Measurements from ENCODE around the gene TMTC1. TPM values are rescaled to one million over a fixed set of nuclear protein-coding genes. Genes with fewer than 3 reads are reported as not detected.

The TMTC1 gene
- total RNA-seq, 2 donors from 2014 or later: not detected

DNA sequence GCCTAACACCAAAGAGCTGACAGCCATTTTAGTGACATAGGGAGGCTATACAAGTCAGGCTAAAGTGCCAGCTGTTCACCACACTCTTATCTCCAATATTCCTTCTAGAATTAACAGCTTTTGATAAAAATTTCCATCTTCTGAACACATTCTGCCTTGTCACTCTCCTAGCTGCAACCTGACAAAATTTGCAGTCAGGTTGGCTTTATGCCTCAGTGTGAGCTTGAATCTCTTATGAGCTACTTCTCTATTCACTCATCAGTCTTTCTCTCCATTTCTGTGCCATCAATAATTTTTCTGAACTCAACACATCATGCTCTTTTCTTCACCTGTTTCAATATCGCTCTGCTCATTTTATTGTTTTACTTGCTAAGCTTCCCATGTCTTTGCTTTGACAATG is 50.2 kb downstream of the TMTC1 start:
- peaks cover 0 to 7% of the 10 kb centered on the region in 2 donors for H3K9me3 Mint-ChIP-seq
- ATAC-seq (no peak), DNase-seq (ENCODE audit: low spot score in 2 of 2) (no peak)
- no peak overlapping the region for H3K27ac Mint-ChIP-seq
- H3K36me3 Mint-ChIP-seq: no peaks in the 10 kb centered on the region

DNA sequence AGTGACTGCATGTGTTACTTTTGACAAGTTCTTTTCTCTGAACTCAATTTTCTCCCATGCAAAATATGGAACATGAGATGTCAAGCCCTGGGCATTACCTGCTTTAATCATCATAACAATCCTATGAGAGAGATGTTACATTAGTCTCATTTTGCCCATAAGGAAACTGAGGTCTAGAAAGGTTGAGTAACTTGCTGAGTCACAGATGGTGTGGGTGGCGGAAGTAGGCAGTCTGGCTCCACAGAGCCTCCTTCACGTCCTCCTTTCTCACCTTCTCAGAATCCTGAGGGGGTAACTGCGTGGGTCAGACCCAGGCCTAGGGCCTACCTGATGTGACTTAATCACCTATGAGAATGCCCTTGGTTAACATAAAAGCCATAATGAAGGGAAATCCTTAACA is 50.7 kb downstream of the TMTC1 start:
- DNase-seq (ENCODE audit: low spot score in 2 of 2): no peak
- ATAC-seq: peak in 1 of 2 donors; percentile 53
- Mint-ChIP-seq H3K27ac (no peak overlapping the region), H3K9me3 (peaks cover 0 to 7% of the 10 kb centered on the region in 2 donors), H3K36me3 (no peaks in the 10 kb centered on the region)

DNA sequence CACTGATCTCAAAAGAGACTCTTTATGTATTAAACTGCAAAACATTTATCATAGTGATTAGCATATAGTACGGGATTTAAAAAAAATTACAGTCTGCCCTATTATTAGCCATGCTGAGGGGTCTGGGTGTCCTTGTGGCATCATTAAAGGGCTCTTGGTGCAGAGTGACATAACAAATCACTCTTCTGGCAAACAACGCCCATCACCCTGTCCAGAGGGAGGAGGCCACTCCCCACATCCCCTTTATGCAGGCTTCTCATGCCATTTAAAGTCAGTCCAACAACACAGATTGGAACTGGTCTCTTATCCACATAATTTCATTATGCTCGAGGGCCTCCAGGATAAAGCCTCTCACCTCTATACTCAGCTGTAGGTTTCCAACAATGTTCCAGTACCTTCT is 51.1 kb downstream of the TMTC1 start:
- Mint-ChIP-seq H3K27ac (no peak overlapping the region), H3K9me3 (peaks cover 0 to 7% of the 10 kb centered on the region in 2 donors), H3K36me3 (no peaks in the 10 kb centered on the region)
- DNase-seq (ENCODE audit: low spot score in 2 of 2) (no peak), ATAC-seq (no peak)

DNA sequence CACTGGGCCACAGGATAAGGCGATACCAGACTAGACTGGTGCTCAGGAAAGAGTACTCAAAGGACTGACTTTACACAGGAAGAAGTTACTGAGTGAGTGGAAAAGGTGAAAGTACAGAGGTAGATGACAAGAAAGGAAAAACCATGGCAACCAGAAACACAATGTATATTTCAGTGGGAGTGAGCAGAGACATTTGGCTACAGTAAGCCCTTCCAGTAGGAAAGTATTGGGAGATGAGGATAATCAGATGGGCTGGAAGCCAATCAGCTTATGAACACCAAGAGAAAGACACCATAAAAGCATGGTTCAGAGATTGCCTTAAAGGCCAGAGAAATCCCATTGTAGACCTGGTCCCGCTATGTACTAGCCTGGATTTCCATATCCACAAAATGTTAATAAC is 51.6 kb downstream of the TMTC1 start:
- ATAC-seq (no peak), DNase-seq (ENCODE audit: low spot score in 2 of 2) (no peak)
- Mint-ChIP-seq H3K27ac (no peak overlapping the region), H3K9me3 (peaks cover 0 to 7% of the 10 kb centered on the region in 2 donors), H3K36me3 (no peaks in the 10 kb centered on the region)

DNA sequence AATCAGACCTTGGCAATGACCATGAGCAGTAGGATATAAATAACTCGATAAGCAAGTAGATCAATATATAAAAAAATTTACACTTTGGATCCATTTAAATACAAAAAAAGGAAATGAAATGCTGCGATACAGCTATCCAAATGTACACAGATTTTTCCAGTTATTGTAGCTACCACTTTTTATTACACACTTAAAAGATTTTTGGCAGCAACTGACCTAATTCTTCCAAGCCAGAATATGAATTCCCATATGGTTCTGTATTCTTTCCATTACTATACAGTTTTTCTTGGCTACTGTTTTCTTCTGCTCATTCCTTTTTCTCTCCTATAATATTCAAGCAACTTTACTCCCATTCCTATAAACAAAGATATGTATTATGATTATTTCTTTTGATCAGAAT is 52.2 kb downstream of the TMTC1 start:
- Mint-ChIP-seq H3K9me3 (peaks cover 0 to 5% of the 10 kb centered on the region in 2 donors), H3K36me3 (no peaks in the 10 kb centered on the region), H3K27ac (no peak overlapping the region)
- DNase-seq (ENCODE audit: low spot score in 2 of 2) (no peak), ATAC-seq (no peak)

DNA sequence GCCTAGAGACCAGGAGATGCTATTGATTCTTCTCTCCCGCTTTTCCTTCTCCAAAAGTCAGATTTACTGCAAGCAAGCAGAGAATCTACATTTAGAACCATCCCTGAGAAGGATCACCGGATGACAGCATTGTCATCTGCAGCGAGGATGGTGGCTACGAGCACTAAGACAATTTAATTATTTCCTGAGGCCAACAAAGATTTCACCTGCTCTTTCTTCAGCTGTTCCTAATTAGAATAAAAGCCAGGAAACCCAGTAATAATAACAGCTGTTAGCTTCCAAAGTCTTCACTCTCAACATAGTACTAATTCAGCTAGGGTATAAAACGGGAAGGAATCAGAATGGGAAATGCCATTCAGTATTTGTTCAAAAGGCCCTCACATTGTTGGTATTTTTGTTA is 53.3 kb downstream of the TMTC1 start:
- Mint-ChIP-seq H3K9me3 (peaks cover 0 to 4% of the 10 kb centered on the region in 2 donors), H3K27ac (no peak overlapping the region), H3K36me3 (no peaks in the 10 kb centered on the region)

DNA sequence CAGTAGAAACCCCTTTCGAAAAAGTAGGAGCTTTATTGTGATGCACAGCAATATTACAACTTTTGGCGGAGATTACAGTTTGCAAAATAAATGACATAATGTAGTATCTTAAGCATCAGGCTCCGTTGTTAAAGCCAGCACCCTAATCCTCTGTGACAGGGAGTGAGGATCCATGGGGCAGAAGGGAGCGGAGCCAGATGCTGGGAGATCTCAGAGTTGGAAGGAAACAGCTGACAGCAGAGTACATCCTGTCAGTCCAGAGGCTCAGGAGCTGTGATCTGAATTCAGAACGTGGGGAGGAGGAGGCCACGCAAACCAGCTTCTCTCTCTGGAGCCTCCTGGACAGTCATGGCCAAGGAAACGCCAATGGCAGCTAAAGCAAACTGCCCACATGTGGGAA is 55.7 kb downstream of the TMTC1 start:
- H3K27ac Mint-ChIP-seq: no peak overlapping the region
- DNase-seq (ENCODE audit: low spot score in 2 of 2): no peak
- no peak for ATAC-seq
- H3K9me3 Mint-ChIP-seq: peaks cover 0 to 4% of the 10 kb centered on the region in 2 donors
- no peaks in the 10 kb centered on the region for H3K36me3 Mint-ChIP-seq

More for the DNA sequence above, 53.3 kb downstream of the TMTC1 start:
- DNase-seq (ENCODE audit: low spot score in 2 of 2) (no peak), ATAC-seq (no peak)

DNA sequence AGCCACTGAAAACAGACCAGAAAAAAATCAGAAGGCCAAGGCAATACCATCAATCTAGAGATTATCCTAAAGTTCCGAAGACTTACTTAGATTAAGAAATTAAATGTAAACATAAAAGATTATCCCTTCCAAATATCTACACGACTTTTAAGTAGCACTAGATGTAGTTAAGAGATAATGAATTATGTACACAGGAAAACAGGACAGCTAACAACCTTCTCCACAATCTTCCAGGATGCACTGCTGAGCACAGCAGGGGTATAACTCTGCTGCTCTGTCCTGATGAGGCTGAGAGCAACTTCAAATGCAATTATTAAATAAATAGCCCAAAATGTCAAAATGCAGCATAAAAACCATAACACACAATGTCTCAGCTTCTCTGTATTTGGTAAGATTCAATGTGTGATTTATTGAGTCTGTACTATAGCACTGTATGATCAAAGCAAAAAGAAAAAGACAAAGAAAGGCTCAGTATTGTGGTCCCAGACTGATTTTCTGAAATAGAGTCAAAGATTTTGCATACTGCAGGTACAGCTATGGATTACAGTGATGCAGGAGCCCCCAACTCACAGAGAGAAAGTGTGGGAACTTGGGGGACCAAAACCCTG is 56.9 kb downstream of the TMTC1 start:
- ATAC-seq (no peak), DNase-seq (ENCODE audit: low spot score in 2 of 2) (no peak)
- peaks cover 0 to 4% of the 10 kb centered on the region in 2 donors for H3K9me3 Mint-ChIP-seq
- H3K27ac Mint-ChIP-seq: no peak overlapping the region
- H3K36me3 Mint-ChIP-seq: no peaks in the 10 kb centered on the region

DNA sequence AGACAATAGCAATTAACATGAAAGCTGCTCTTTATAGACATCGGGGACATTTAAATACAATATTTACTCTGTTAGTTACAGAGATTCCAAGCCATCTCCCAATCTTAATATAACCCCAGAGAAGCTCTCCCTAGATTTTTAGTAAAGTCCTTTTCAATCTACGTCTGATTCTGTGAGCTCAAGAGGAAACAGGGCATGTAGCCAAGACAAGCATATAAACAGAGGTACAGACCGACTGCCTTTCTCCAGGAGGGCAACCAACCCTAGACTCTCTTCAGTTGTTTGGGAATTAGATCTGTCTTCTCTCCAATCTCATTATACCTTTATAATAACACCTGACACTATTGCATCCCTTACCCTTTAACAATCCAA is 57.4 kb downstream of the TMTC1 start:
- H3K9me3 Mint-ChIP-seq: peaks cover 0 to 4% of the 10 kb centered on the region in 2 donors
- H3K36me3 Mint-ChIP-seq: no peaks in the 10 kb centered on the region
- ATAC-seq: no peak
- DNase-seq (ENCODE audit: low spot score in 2 of 2): no peak
- no peak overlapping the region for H3K27ac Mint-ChIP-seq

DNA sequence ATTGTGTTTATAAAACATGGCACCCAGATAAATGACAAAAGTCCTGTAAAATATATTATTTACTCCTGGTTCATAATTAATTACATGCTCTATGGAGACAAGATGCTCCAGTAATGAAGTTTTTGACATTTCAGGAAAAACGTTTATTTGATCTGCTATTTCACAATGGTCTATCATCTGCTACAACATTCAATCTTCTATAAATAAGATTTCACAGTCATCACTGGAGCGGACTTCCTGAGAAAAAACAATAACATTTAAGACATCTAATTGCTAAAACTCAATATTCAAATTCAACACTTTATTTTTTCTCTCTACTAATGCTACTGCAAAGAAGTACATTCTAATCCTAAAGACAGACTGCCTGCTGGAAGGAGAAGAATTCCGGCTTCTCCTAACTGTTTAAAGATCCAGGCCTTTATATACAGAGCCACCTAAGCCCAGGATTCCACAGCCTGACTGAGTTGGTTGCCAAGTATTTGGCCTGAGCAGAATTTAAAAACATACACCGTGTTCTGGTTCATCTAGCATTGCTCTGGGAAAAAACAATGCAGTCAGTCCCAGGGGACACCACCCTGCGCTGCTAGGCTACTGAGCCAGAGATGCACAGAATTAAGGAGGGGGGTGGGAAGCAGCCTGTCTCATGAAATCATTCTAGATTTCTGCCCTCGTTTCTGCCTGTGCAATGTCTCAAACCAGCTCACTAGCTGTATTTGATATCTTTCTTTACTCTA is 58.0 kb downstream of the TMTC1 start:
- H3K27ac Mint-ChIP-seq: no peak overlapping the region
- ATAC-seq: no peak
- no peaks in the 10 kb centered on the region for H3K36me3 Mint-ChIP-seq
- H3K9me3 Mint-ChIP-seq: peaks cover 0 to 4% of the 10 kb centered on the region in 2 donors
- no peak for DNase-seq (ENCODE audit: low spot score in 2 of 2)

DNA sequence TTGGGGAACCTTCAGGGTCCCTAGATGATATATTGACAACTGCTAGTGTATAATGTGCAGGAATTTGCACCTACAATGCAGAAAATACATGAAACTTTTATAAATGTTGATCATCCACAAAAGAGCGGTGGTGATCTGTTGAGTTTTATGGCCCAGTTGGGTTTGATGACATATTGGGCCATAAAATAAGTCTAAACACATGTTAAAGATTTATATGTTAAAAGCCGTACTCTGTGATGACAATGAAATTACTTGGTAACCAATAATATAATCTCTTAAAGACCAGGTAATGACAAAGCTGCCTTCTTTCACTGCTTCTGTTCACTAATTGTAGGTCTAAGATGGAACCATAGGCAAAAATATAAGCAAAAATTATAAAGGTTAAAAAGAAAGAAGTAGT is 61.6 kb downstream of the TMTC1 start:
- Mint-ChIP-seq H3K27ac (no peak overlapping the region), H3K36me3 (no peaks in the 10 kb centered on the region), H3K9me3 (no peaks in the 10 kb centered on the region)
- DNase-seq (ENCODE audit: low spot score in 2 of 2): no peak
- no peak for ATAC-seq

DNA sequence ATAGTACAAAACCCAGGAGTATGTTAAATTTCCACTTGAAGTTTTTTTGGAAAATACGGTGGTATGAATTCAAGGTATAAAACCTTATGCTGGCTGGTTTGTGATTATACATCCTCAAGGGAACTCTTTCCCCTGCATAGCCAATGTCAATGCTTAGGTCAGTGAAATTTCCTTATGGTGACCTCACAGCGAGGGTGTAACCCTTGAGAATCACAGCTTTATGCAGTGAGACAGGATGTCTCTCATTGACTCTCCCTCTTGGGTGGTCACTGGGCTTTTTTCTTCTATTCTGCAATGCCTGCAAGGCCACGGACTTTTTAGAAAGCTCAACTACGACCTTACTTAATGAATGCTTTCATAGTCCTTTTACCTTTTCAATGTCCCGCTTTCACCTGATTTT is 64.4 kb downstream of the TMTC1 start:
- DNase-seq (ENCODE audit: low spot score in 2 of 2): no peak
- H3K27ac Mint-ChIP-seq: no peak overlapping the region
- no peaks in the 10 kb centered on the region for H3K36me3 Mint-ChIP-seq
- no peak for ATAC-seq
- no peaks in the 10 kb centered on the region for H3K9me3 Mint-ChIP-seq

DNA sequence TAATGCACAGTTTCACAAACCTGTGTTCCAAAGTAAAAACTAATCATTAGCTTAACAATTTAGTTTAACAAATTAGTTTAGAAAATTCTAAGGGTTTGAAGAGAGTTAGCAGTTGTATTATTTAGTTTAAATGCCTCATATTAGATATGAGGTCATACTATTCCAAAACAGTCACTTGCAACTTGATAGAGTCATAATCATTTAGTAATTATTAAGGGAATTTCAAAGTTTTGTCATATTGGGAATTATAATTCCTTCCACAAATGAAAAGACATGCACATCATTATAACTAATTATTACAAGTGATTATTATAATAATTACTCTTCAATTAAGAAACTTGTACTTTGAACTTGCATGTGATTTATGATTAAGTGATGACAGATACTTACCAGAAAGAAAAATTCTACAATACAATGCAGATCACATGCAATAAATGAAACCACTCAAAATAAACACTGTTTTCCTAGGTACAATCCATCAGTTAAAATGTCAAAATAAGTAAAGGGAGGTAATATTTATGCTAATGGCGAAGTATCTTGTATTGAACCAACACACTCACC is 66.1 kb downstream of the TMTC1 start:
- DNase-seq (ENCODE audit: low spot score in 2 of 2) (no peak), ATAC-seq (no peak)
- Mint-ChIP-seq H3K9me3 (no peaks in the 10 kb centered on the region), H3K27ac (no peak overlapping the region), H3K36me3 (no peaks in the 10 kb centered on the region)

DNA sequence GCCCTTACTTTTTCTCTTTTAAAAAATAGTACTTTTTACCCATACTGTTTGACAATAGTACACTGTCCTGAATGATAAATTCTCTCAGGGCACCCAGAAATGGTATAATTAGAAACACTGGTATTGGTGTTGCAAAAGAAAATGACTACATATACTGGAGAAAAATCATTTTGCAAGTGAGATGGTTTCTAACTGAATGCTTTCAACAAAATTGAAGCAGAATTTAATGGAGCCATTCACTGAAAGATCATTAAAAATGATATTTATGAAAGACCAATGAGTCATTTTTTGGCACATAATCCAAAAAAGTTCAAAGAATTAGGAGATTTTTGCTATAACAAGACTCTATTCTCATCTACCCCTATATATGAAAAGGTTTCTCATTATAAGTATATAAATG is 68.8 kb downstream of the TMTC1 start:
- no peaks in the 10 kb centered on the region for H3K9me3 Mint-ChIP-seq
- ATAC-seq: no peak
- no peak for DNase-seq (ENCODE audit: low spot score in 2 of 2)
- no peak overlapping the region for H3K27ac Mint-ChIP-seq
- H3K36me3 Mint-ChIP-seq: no peaks in the 10 kb centered on the region

DNA sequence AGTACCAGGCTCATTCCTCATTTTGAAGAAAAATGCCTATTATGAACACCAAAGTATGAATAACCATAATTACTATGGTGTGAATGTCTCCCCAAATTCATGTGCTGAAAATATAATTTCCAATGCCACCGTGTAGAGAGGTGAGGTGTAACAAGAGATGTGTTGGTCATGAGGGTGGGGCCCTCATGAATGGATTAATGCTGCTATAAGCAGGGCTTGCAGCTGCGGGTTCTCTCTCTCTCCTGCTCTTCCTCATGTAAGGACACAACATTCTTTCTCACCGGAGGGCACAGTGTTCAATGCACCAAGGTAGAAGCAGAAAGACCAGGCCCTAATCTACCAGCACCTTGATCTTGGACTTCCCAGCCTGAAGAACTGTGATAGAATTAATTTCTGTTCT is 70.0 kb downstream of the TMTC1 start:
- Mint-ChIP-seq H3K36me3 (no peaks in the 10 kb centered on the region), H3K9me3 (no peaks in the 10 kb centered on the region), H3K27ac (no peak overlapping the region)
- no peak for ATAC-seq
- no peak for DNase-seq (ENCODE audit: low spot score in 2 of 2)

DNA sequence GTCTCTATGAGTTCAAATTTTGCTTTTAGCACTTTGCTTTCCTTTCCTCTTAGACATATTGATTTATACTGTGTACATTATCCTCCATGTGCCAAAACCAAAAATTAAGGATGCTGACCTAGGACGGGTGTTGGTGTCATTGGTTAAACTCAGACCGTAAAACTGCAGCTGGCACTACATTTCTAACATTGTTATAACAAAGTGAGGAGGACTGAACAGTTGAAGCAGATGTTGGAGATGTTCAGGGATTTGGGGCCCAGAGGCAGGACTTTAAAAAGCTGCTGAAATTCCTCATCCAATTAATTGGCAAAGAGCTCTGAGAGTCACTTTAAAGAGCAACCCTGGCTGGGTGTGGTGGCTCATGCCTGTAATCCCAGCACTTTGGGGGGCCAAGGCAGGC is 72.4 kb downstream of the TMTC1 start:
- H3K27ac Mint-ChIP-seq: no peak overlapping the region
- DNase-seq (ENCODE audit: low spot score in 2 of 2) (no peak), ATAC-seq (no peak)
- no peaks in the 10 kb centered on the region for H3K36me3 Mint-ChIP-seq
- no peaks in the 10 kb centered on the region for H3K9me3 Mint-ChIP-seq

DNA sequence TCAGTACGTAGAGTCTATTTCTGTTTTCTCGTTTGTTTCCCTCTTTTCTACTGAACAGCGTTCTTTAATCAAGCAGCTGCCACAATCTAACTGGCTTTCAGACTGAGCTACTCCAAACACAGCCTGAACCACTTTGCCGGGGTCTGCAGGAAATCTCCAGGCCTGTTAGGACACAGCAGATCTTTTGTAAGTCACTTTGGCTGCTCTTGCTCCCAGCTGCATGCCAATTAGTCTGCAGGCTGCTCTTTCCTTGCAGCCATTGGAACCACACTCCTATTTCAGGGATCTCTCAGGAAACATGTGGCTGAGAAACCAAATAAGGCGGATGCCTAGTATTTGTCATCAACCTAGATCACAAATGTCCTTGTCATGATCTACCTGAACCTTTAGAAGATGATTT is 73.6 kb downstream of the TMTC1 start:
- Mint-ChIP-seq H3K36me3 (no peaks in the 10 kb centered on the region), H3K9me3 (no peaks in the 10 kb centered on the region), H3K27ac (no peak overlapping the region)
- ATAC-seq: peak; percentile 33 to 58
- DNase-seq (ENCODE audit: low spot score in 2 of 2): no peak

DNA sequence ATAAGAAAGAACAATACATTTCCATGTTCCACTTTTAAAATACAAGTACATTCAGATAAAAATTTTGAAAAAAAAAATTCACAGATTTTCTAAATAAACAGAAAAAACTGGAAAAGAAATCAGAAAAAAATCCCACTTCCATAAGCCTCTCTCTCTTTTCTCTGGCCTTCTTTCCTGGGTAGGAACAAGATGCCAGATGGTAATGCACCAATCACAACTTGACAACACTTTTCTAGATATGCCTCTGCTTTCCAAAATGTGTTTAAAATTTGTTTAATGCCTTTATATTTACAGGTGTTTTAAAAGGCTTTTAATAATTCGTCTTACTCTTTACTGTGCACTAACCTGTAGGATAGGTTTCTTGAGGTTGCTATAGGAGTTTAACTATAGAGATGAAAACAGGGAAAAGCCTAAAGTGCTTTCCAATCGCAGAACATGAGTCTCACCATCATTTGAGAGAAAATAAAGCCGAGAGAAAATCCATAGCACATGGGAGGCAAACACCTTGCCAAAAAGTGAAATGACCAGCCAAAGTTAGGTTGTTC is 74.2 kb downstream of the TMTC1 start:
- DNase-seq (ENCODE audit: low spot score in 2 of 2) (no peak), ATAC-seq (no peak)
- Mint-ChIP-seq H3K36me3 (no peaks in the 10 kb centered on the region), H3K27ac (no peak overlapping the region), H3K9me3 (no peaks in the 10 kb centered on the region)
